IMR-90 (cell line): Measurements from ENCODE around the gene MADD. TPM values are rescaled to one million over a fixed set of nuclear protein-coding genes. Genes with fewer than 3 reads are reported as not detected.

Source experiments
- ATAC-seq: fragments of 200-7000 bp; cut with Tn5 transposase; 2 replicates; pipeline ENCODE4 v1.9.1; 2020; ENCODE audit warnings: low read depth, mild to moderate bottlenecking, moderate library complexity
- BruUV-seq: library from RNA; stranded (reverse); fragments of 400-500 nt; replicated peaks from 2 replicates; lab custom pipeline; 2021; lab: Mats Ljungman, UMichigan
- CTCF ChIA-PET: fragments of 300-600 bp; formaldehyde crosslinking; extraction: SDS; loops from one replicate; lab custom pipeline; 2021; ENCODE audit warnings: antibody characterized with exemption; lab: Yijun Ruan, JAX
- POLR2A ChIA-PET: fragments of 300-600 bp; sonication (Branson Sonifier 250); formaldehyde crosslinking; loops from one replicate; lab custom pipeline; 2022; ENCODE audit warnings: antibody characterized with exemption; ENCODE audit not compliant: unreplicated experiment; lab: Charles Lee
- DNase-seq: peaks from one replicate; pipeline ENCODE4 v3.0.0; 2013
- H2AFZ ChIP-seq: replicated peaks from 2 replicates; pipeline ENCODE3; 2013; ENCODE audit warnings: low read length, mild to moderate bottlenecking; ENCODE audit not compliant: poor library complexity
- H2AK5ac ChIP-seq: 2 replicates; pipeline ENCODE4 v1.6.1; 2013; ENCODE audit warnings: low read depth, low read length, inconsistent platforms
- H2AK9ac ChIP-seq: replicated peaks from 2 replicates; pipeline ENCODE3; 2013; ENCODE audit warnings: mild to moderate bottlenecking, low read depth, low read length, moderate library complexity; ENCODE audit not compliant: poor library complexity
- H2BK120ac ChIP-seq: 2 replicates; pipeline ENCODE4 v1.6.1; 2013; ENCODE audit warnings: low read depth, low read length, inconsistent platforms
- H2BK15ac ChIP-seq: 3 replicates; pipeline ENCODE4 v1.6.1; 2013; ENCODE audit warnings: low read depth, low read length, inconsistent platforms
- H2BK20ac ChIP-seq: 2 replicates; pipeline ENCODE4 v1.6.1; 2013; ENCODE audit warnings: low read depth, mild to moderate bottlenecking, inconsistent platforms, low read length, moderate library complexity
- H2BK5ac ChIP-seq: 2 replicates; pipeline ENCODE4 v1.6.1; 2013; ENCODE audit warnings: mild to moderate bottlenecking, low read depth, low read length, inconsistent platforms; ENCODE audit not compliant: poor library complexity, severe bottlenecking
- H3K14ac ChIP-seq: replicated peaks from 2 replicates; pipeline ENCODE4 v1.6.1; 2013; ENCODE audit warnings: low read depth, low read length, inconsistent platforms
- H3K18ac ChIP-seq: 2 replicates; pipeline ENCODE4 v1.6.1; 2013; ENCODE audit warnings: low read depth, low read length, control low read depth
- H3K23ac ChIP-seq: 2 replicates; pipeline ENCODE4 v1.6.1; 2013; ENCODE audit warnings: low read depth, low read length, inconsistent platforms
- H3K27ac ChIP-seq: 2 replicates; pipeline ENCODE4 v1.5.1; 2013; ENCODE audit warnings: mild to moderate bottlenecking, control low read depth, low read length; ENCODE audit not compliant: insufficient read depth
- H3K27me3 ChIP-seq: 2 replicates; pipeline ENCODE4 v1.6.1; 2013; ENCODE audit warnings: low read length; ENCODE audit not compliant: control insufficient read depth, insufficient read depth
- H3K36me3 ChIP-seq: 2 replicates; pipeline ENCODE4 v1.6.1; 2013; ENCODE audit warnings: low read length, mixed read lengths; ENCODE audit not compliant: control insufficient read depth, insufficient read depth
- H3K4ac ChIP-seq: 2 replicates; pipeline ENCODE4 v1.6.1; 2013; ENCODE audit warnings: low read depth, low read length, inconsistent platforms
- H3K4me1 ChIP-seq: 2 replicates; pipeline ENCODE4 v1.6.1; 2013; ENCODE audit warnings: low read length, mixed read lengths; ENCODE audit not compliant: control insufficient read depth, insufficient read depth
- H3K4me2 ChIP-seq: 2 replicates; pipeline ENCODE4 v1.6.1; 2013; ENCODE audit warnings: low read depth, mild to moderate bottlenecking, control low read depth, low read length, moderate library complexity
- H3K4me3 ChIP-seq: 2 replicates; pipeline ENCODE4 v1.5.1; 2013; ENCODE audit warnings: low read depth, mild to moderate bottlenecking, control low read depth, low read length, moderate library complexity; ENCODE audit not compliant: insufficient read depth
- H3K56ac ChIP-seq: 2 replicates; pipeline ENCODE4 v1.6.1; 2013; ENCODE audit warnings: low read length, inconsistent platforms; ENCODE audit not compliant: insufficient read depth; ENCODE audit errors: extremely low read depth
- H3K79me1 ChIP-seq, 2 experiments: 2 replicates each; pipeline ENCODE4 v1.6.1; 2013; ENCODE audit warnings: low read length in 2 of 2, inconsistent platforms in 1 of 2, low read depth in 1 of 2
- H3K9ac ChIP-seq: 2 replicates; pipeline ENCODE4 v1.6.1; 2013; ENCODE audit warnings: low read depth, low read length, control low read depth
- H3K9me1 ChIP-seq: 2 replicates; pipeline ENCODE4 v1.6.1; 2013; ENCODE audit warnings: low read length, inconsistent platforms; ENCODE audit not compliant: insufficient read depth
- H3K9me3 ChIP-seq: 2 replicates; pipeline ENCODE4 v1.6.1; 2013; ENCODE audit warnings: low read length; ENCODE audit not compliant: control insufficient read depth, insufficient read depth
- H4K20me1 ChIP-seq: 2 replicates; pipeline ENCODE4 v1.6.1; 2013; ENCODE audit warnings: low read length, inconsistent platforms; ENCODE audit not compliant: insufficient read depth
- H4K5ac ChIP-seq: 2 replicates; pipeline ENCODE4 v1.6.1; 2013; ENCODE audit warnings: mild to moderate bottlenecking, low read depth, low read length, control low read depth
- H4K8ac ChIP-seq, 2 experiments: 2 replicates each; pipeline ENCODE4 v1.6.1; 2013; ENCODE audit warnings: low read depth in 2 of 2, low read length in 2 of 2, control low read depth in 1 of 2, inconsistent platforms in 1 of 2
- H4K91ac ChIP-seq: 2 replicates; pipeline ENCODE4 v1.6.1; 2013; ENCODE audit warnings: low read depth, low read length, inconsistent platforms; ENCODE audit not compliant: insufficient read depth
- BHLHE40 ChIP-seq: fragments of 150-350 bp; IDR thresholded peaks from 2 replicates; pipeline ENCODE4 v1.6.1; 2016; ENCODE audit warnings: mild to moderate bottlenecking, low read depth, low read length
- CEBPB ChIP-seq: IDR thresholded peaks from 2 replicates; pipeline ENCODE4 v1.6.1; 2012; ENCODE audit warnings: low read depth, low read length, improper control_type of control experiment
- CHD1 ChIP-seq: IDR thresholded peaks from 2 replicates; pipeline ENCODE4 v1.6.1; 2012; ENCODE audit warnings: low read depth, low read length, improper control_type of control experiment
- CTCF ChIP-seq: conservative IDR thresholded peaks from 2 replicates; pipeline ENCODE4 v1.5.1; 2012; ENCODE audit warnings: mild to moderate bottlenecking, low read depth, low read length, improper control_type of control experiment
- MAFK ChIP-seq: IDR thresholded peaks from 2 replicates; pipeline ENCODE4 v1.6.1; 2012; ENCODE audit warnings: low read depth, low read length, improper control_type of control experiment
- MAZ ChIP-seq: IDR thresholded peaks from 2 replicates; pipeline ENCODE4 v1.6.1; 2012; ENCODE audit warnings: low read depth, mild to moderate bottlenecking, low read length, improper control_type of control experiment, moderate library complexity, borderline replicate concordance
- MXI1 ChIP-seq: IDR thresholded peaks from 2 replicates; pipeline ENCODE4 v1.6.1; 2012; ENCODE audit warnings: low read depth, mild to moderate bottlenecking, low read length, moderate library complexity, borderline replicate concordance
- NFE2L2 ChIP-seq: fragments of 150-350 bp; IDR thresholded peaks from 2 replicates; pipeline ENCODE4 v1.6.1; 2016; ENCODE audit warnings: low read depth, mild to moderate bottlenecking, low read length
- POLR2A ChIP-seq: IDR thresholded peaks from 2 replicates; pipeline ENCODE4 v1.6.1; 2012; ENCODE audit warnings: mild to moderate bottlenecking, low read depth, low read length
- RCOR1 ChIP-seq: IDR thresholded peaks from 2 replicates; pipeline ENCODE4 v1.6.1; 2012; ENCODE audit warnings: mild to moderate bottlenecking, low read length, improper control_type of control experiment; ENCODE audit not compliant: insufficient replicate concordance
- RFX5 ChIP-seq: IDR thresholded peaks from 2 replicates; pipeline ENCODE4 v1.8.0; 2012; ENCODE audit warnings: low read depth, mild to moderate bottlenecking, low read length, moderate library complexity
- SMC3 ChIP-seq: fragments of 150-350 bp; IDR thresholded peaks from 2 replicates; pipeline ENCODE4 v1.6.1; 2016; ENCODE audit warnings: low read depth, mild to moderate bottlenecking, antibody characterized with exemption, low read length, moderate library complexity
- USF2 ChIP-seq: fragments of 150-350 bp; IDR thresholded peaks from 2 replicates; pipeline ENCODE4 v1.6.1; 2017; ENCODE audit warnings: mild to moderate bottlenecking, antibody characterized with exemption, low read length, low read depth
- WGBS, 2 experiments: methylation state at CpG; one replicate each; pipeline versions ENCODE4 v1.1.5 to v1.1.7; 2013; ENCODE audit warnings: missing lambda C conversion rate in 2 of 2; ENCODE audit not compliant: insufficient read length in 1 of 2; ENCODE audit errors: extremely low coverage in 2 of 2; 5-methylcytosine and 5-hydroxymethylcytosine counted together
- dilution Hi-C: fragments of 300-500 bp; cut with HindIII; formaldehyde crosslinking; loops from one replicate; pipeline ENCODE4 v1.14.3; 2018; ENCODE audit warnings: low sequenced_read_pairs; ENCODE audit not compliant: unreplicated experiment
- in situ Hi-C: fragments of 300-500 bp; cut with MboI; formaldehyde crosslinking; loops from 3 replicates; pipeline ENCODE4 v1.14.3; 2019; ENCODE audit warnings: low sequenced_read_pairs, inconsistent platforms, mixed read lengths
- intact Hi-C: fragments of 100-400 bp; cut with micrococcal nuclease; formaldehyde crosslinking; loops from 2 replicates; pipeline ENCODE4 v1.10.0; 2022
- polyA plus RNA-seq, 3 experiments: library from polyadenylated mRNA; depleted of rRNA; stranded (reverse); fragments of >200 nt; gene quantifications; 2 replicates each; pipeline ENCODE4 v1.2.3, GENCODE V29; 2012; ENCODE audit warnings: low replicate concordance in 1 of 3
- total RNA-seq: library from RNA; depleted of rRNA; stranded (reverse); fragments of >200 nt; gene quantifications from 2 replicates; pipeline ENCODE4 v1.2.3, GENCODE V29; 2012
- TF ChIP-seq, protein P1 (sequence below): fragments of 150-350 bp; IDR thresholded peaks from 2 replicates; pipeline ENCODE4 v1.6.1; 2016; ENCODE audit warnings: low read depth, mild to moderate bottlenecking, low read length, moderate library complexity, borderline replicate concordance

The MADD gene
- total and polyA plus RNA-seq, 2 of the 4 experiments (the other 2 are of a cell fraction), result 13.3 to 16.4 TPM

DNA sequence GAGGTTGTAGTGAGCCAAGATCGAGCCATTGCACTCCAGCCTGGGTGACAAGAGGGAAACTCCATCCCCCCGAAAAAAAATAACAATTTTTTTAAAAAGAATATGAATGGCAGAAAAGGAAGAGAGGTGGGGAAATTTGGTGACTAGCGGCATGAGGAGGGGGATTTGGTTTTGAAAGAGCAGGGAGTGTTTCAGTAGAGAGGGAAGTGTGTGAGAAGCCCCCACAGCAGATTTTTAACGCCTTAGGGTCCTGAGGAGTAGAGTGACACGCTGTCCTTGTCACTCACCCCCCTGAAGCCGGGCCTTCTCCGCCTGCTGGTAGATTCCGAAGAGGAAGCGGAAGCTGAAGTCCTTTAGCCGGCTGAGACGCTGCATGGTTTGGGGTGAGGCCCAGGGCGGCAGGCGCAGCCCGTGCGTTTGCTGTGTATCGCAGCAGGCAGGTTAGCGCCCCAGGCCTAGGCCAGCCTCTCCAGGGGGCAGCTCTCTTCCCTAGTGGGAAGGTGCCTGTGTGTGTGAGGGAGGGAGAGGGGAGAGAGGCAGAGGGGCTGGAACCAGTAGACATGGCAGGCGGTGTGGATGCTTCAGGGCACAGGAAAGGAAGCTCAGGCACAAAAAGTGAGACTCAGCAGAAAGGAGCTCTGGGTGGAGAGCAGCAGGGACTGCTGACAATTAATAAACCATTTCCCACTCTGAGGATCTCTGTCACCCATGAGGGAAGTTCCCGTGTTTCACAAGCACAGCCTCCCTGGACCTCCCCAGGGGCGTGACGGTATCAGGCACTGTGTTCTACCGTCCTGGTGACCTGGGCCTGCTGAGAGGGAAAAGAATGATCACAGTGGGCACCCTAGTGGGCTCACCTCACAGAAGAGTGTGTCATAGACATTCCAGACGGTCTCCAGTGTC is 25.2 kb upstream of the MADD start:
- H4K91ac ChIP-seq, result no peak overlapping the region
- no peak overlapping the region for H2BK15ac ChIP-seq
- no peak overlapping the region for H2AFZ ChIP-seq
- no peak overlapping the region for H3K4me2 ChIP-seq
- H3K23ac ChIP-seq, result no peak overlapping the region
- H3K9me3 ChIP-seq, result no peaks in the 10 kb centered on the region
- TF ChIP-seq NFE2L2 (no peak), RFX5 (no peak), USF2 (no peak), RCOR1 (no peak), CHD1 (no peak), SMC3 (no peak), MAFK (no peak), POLR2A (no peak), CEBPB (no peak), MXI1 (no peak), CTCF (no peak), BHLHE40 (no peak), MAZ (no peak)
- TF ChIP-seq, protein P1, sequence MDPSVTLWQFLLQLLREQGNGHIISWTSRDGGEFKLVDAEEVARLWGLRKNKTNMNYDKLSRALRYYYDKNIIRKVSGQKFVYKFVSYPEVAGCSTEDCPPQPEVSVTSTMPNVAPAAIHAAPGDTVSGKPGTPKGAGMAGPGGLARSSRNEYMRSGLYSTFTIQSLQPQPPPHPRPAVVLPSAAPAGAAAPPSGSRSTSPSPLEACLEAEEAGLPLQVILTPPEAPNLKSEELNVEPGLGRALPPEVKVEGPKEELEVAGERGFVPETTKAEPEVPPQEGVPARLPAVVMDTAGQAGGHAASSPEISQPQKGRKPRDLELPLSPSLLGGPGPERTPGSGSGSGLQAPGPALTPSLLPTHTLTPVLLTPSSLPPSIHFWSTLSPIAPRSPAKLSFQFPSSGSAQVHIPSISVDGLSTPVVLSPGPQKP, result no peak
- WGBS, 2 experiments, result 96% methylated on average over 14 of the region's 23 CpGs; no CpG with 5 or more reads in 1 of the 2 experiments
- H4K5ac ChIP-seq, result no peak overlapping the region
- ChIA-PET CTCF (no interaction called here), POLR2A (no interaction called here)
- H2AK9ac ChIP-seq, result no peak overlapping the region
- H4K20me1 ChIP-seq, result no peaks in the 10 kb centered on the region
- H3K27ac ChIP-seq, result no peak overlapping the region
- H3K27me3 ChIP-seq, result no peaks in the 10 kb centered on the region
- no peak overlapping the region for H3K9ac ChIP-seq
- H2BK120ac ChIP-seq, result no peak overlapping the region; the same call in 1 of the 2 replicates
- dilution Hi-C loops (no loop called here), in situ Hi-C loops (no loop called here), intact Hi-C loops (no loop called here)
- H3K14ac ChIP-seq, result no peak overlapping the region
- no peak overlapping the region for H3K4ac ChIP-seq
- no TSS peak for BruUV-seq
- H3K36me3 ChIP-seq, result peaks cover 43% of the 10 kb centered on the region
- no peak overlapping the region for H2BK20ac ChIP-seq
- H3K18ac ChIP-seq, result no peak overlapping the region
- peaks cover 29 to 43% of the 10 kb centered on the region in 2 experiments for H3K79me1 ChIP-seq
- DNase-seq, result no peak
- no peak overlapping the region for H3K56ac ChIP-seq
- no peak overlapping the region for H3K4me3 ChIP-seq
- no peak for ATAC-seq
- no peak overlapping the region for H4K8ac ChIP-seq
- peaks cover 14% of the 10 kb centered on the region for H3K4me1 ChIP-seq
- H2AK5ac ChIP-seq, result no peak overlapping the region
- H2BK5ac ChIP-seq, result no peak overlapping the region
- H3K9me1 ChIP-seq, result peaks cover 20% of the 10 kb centered on the region
